Activated T-helper 9 cell treated with anti-CD3 and anti-CD28 coated beads, Interleukin-2, amount 50 U/mL, for 16 hours (primary cell): ENCODE results near the gene PRMT2.

Experiments used
- DNase-seq: peaks from one replicate; pipeline ENCODE4 v3.0.0-alpha.2; 2020; ENCODE audit warnings: low read depth

Gene PRMT2

DNA sequence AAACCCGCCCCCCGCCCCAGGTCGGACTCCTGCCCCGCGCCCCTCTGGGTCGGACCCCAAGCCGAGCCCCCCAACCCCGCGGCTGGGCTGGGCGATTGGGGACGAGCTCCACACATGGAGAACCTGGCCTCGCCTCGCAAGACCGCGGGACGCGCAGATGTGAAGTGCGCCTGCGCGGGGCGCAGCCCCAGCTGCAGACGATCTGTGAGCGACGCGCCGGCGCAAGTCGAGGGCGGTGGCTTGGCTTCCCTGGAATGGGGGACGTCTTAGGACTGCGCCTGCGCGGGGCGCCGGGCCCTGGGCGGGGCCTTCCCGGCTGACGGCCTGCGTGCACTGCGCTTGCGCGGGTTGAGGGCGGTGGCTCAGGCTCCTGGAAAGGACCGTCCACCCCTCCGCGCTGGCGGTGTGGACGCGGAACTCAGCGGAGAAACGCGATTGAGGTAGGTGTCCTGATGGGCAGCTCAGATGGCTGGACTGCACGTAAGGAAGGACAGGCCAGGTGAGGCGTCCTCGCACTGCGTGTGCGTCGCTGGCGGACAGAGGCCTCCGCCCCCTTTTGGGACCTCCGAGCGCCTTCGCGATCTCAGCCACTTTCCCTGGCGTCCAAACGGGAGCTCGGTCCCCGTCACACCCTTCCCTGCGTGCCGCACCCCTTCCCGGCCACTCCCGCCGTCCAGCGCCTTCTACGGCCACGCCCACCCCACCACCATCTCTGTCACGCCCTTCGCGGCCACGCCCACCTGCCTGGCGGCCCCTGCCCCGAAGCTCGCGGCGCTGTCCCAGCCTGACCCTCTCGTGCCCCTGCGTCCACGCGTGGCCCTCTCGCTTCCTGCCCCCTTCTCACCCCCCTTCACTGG, at the start of gene PRMT2:
TSS of gene PRMT2 (plus strand) at position 351 of the 857 bp plus-strand sequence. CDS start 1,278 bp downstream, outside the sequence.
- peak; percentile 98 for DNase-seq

DNA sequence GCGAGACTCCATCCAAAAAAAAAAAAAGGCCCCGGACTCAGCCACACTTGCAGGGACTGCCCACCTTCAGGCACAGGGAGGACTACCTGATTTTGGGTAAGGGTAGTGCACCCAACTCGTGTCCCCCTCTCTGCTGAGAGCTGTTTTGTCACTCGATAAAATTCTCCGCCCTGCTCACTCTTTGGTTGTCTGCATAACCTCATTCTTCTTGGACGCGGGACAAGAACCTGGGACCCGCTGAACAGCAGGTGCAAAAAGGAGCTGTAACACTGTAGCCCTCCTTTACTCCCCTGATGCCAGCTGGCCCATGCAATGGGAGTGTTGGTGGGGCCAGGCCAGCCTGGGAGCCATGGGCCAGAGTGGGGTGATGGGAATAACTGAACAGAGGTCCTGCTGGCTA, 41.2 kb upstream of the PRMT2 start:
- no peak for DNase-seq

DNA sequence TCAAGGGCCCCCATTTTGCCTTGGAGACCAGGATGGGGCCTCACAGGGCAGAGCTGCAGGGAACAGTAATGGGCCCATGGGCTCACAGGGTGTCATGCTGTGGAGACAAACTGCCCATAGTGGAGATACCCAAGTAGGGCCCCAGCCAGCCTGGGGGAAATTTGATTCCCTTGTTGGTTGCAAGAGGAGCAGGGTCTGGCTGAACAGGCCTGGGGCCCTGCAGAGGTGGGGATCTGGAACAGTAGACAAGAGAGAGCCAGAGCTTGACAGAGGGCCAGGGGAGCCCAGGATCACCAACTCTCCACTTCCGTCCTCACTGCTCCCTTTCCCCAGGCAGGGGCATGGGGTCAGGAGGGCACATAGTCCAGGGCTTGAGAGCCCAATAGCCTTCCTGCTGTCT, 39.3 kb upstream of the PRMT2 start:
- no peak for DNase-seq

DNA sequence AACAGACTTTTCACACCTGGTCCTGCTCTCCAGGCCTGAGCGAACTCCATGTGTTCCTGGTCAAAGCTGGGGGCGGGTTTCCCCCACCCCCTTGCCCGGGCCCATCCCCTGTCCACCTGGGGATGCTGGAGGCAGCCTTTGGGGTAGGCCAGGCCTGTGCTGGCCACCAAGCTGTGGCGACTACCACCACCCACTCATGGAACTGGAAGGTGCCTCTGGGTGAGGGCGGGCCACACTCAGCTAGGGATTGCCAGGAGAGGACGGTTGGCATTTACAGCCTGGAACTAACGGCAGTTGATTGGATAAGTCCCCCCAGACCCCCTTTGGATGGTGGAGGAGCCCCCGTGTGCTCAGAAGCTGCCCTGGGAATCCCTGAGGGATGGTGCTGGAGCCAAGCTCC, 38.4 kb upstream of the PRMT2 start:
- DNase-seq = no peak

DNA sequence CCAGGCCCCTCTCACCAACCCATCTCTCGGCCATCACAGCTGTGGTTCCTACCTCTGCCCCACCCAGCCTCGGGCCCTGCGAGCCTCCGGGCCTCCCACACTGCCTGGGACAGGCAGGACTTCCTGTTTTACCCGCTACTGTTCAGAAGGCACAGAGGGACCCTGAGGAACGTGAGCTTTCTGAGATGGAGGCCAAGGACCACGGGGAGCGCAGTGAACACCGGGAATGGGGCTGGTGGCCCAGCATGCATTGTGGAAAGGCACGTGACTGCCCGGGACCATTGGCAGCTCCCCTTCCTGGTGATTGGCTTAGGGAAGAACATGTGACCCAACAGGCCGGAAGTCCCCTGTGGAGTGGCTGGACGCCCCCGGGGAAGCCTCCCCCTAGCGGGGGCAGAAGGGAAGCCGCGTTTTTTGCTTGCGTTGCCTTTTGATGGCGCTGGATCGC, 37.6 kb upstream of the PRMT2 start:
- no peak for DNase-seq

DNA sequence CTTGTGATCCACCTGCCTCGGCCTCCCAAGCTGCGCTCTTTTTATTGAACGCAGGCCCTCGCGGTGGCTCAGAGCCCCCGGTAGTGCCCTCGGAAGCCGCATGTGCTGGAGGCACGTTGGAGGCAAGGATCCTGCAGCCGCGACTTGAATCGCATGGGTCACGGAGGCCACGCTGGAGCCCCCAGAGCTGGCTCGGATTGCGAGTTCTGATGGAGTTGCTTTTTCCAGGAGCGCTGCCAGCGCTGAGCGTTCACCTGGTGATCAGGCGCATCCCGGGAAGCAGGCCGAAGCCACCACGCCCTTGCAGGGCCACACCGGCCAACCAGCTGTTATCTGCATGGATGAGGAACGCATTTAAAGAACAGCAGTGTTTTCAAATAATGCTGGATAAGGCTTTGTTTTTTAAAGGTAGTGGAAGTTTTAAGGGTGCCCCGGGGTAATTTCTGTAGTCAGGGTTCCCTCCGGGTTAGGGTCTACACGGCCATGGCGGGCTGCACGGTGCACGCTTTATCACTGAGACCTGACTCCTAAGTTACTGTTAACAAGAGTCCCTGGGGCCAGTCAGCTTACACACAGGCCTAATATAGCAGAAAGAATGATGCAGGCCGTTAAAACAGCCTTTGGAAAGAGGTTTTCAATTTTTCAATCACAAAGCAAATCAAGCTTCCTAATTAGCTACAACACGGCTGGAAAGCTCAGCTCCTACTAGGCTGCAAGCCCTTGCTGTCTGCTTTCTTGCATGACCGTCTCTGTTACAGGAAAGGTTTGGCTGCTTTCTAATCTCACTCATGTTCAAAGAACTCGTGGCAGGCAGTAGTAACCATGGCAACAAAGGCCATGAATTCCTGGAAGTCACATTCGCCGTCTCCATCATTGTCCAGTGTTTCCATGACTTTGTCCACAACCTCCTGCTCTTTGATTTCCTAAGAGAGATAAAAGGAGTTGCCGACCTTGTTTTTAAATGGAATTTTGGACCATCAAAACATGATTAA, 36.6 kb upstream of the PRMT2 start:
- DNase-seq = no peak

DNA sequence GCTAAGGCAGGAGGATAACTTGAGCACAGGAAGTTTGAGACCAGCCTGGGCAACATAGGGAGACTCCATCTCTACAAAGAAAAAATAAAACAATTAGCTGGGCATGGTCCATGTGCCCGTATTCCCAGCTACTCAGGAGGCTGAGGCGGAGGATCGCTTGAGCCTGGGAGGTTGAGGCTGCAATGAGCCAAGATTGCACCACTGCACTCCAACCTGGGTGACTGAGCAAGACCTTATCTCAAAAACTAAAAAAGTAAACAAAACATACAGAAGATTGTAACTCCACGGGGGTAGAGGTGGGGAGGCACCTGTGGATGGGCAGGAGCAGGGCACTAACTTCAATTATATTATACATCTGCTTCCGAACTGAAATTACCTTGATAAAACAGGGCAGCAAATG, 35.2 kb upstream of the PRMT2 start:
- no peak for DNase-seq

DNA sequence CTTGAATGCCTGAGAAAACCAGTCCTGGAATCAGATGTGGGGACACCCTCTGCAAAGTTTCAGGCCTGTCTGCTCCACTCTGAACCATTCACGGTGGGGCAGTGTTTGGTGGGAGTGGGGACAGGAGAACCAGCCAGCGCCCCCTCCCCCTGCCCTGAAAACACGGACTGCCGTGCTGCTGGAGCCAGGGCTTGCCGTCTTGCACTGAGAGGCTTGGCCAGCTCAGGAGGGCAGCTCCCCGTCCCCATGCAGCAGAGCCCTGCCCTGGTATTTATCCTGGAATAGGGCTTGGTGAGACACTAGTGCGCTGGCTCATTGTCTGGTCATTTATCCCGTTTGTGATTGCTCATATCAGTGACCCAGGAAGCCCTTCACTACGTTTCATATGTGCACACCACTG, 34.5 kb upstream of the PRMT2 start:
- no peak for DNase-seq

DNA sequence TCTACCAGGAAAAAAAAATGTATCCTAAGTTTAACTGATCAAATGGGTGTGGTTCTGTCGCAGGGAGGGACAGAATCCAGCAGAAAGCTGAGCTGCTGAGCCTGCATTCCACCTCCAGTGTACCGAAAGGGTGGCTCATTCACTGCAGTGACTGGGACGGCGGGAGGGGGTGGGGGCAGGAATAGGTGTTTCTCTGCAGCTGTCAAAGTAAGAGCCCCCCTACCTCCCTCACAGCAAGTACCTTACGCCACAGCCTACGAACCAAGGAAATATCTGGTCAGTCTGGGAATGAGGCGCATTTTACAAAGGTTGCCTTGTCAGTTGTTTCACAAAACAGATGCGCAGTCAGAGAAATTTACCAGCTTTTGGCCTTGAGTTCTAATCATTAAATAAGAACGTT, 32.2 kb upstream of the PRMT2 start:
- no peak for DNase-seq

DNA sequence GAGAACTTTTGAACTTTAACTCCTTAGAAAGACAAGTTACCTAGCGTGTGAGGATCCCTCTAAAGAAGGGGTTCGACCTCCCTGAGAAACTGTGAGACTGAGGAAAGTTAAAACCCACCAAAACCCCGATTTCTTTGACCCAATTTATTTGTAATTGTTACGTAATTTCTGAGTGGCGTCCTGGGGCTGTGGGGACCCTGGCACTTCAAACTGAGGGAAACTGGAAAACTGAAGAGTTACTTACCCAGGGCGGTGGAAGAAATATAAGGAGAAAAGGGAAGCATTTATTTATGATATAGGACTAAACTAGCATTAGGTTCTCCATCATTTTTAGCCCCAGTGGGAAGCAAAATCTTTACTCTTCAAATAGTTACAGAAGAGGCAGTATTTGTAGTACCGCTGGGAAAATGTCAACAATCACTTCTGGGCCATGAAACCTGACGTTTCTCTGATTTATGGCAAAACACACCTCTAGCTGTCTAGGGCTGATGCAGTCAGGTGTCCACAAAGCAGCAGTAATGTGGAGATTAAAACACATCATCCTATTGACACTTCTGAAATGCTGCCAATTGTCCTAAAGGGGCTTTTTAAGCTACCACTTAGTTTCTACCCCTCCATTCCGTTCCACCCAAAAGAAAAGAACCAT, 31.0 kb upstream of the PRMT2 start:
- no peak for DNase-seq

DNA sequence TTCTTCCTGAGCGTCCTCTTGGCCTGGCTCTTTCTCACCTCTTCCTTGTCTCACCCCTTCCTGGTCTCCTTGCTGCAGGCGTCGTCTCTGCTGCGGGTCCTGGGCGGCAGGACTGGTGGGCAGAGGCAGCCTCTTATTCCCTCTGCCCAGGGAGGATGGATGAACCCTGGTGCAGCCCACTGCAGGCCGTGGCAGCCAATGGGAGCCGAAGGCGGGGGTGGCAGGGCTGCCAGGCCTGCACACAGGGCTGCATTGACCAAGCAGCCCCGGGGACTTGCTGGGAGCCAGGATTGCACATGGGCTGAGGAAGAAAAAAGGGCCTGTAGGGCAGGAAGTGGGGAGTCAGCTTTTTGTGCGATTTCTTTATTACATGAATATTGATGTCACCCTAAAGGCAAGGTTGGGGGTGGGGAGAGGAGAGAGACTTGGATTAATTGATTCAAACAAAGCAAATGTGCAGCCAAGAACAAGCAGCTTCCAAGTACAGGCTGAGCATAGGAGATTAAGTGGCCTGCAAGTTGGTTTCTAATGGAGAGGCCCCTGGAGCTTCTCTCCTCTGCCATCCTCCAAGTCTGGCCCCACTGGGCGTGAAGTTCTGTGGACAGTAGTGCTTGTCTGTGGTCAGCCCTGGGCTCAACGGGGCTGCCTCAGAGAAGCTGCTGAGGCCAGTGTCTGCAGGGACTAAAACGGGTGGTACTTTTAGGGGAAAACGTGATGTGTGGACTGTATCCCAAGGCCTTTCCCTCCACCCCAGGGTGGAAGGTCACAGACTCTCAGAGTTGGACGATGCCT, 30.3 kb upstream of the PRMT2 start, which contains the start of gene S100B:
TSS of gene S100B (minus strand) at position 108 of the 792 bp plus-strand sequence. CDS start 2,667 bp downstream, outside the sequence.
- DNase-seq = no peak

DNA sequence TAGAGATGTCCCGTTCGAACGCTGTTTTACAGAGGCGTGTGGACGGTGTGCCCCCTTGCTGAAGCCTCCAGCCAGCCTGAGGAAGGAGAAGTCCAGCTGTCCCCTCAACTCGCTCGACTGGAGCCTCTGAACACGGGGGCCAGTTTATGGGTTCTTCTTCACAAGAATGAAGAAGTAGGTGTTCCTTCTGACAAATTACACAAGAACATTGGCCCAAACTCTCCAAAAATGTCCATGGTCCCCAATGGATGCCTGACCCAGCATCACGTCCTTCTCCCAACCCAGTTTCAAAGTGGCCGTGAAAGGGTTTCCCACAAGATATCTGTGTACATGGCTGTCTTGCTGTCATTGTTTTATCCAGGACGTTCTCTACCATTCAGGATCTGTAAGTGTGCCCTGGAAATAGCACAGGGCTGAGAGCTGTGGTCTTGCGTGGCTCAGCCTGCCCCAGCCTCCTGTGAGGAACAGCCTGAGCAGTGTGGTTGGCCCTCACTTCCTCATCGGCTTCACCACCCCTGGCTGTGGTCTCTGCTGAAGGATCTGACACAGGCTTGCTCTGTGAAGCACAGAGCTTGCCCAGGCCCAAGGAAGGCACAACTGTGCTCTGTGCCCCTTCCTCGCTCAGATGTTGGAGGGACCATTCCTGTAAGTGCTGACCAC, 29.6 kb upstream of the PRMT2 start:
- DNase-seq = no peak

DNA sequence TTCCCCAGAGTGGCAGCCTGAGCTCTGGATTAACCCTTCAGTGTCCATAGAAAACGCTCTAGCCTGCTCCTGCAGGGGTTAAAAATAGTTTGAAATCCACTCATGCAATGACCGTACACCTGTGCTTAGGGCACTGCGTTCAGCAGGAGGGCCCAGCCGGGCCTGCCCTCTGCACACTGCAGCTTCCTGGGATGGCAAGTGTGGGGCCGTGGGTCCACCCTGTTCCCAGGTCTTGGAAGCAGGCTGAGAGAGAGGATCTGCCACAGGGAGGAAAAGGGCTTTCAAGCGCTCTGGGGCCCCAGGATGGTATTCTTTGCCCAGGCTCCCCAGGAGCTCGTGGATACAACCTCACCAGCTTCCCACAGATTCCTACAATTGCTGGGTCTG, 29.1 kb upstream of the PRMT2 start:
- DNase-seq = no peak

DNA sequence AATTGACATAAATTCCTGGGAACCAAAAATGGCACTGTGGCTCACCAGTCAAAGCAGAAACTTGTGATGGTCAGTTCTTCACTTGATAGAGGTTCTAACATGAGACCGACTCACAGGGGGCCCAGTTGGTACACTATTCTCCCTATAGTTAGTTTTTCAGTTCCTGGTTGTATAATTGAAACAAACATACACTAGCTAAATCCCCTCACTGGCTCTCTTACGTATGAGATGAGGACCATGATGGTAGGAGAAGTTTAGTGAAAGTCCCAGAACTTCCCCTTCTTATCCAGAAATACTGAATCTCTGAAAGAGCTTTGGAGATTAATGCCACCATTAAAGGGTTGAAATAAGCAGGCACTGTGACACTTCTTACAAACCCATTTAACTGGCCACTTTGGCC, 27.8 kb upstream of the PRMT2 start:
- no peak for DNase-seq

DNA sequence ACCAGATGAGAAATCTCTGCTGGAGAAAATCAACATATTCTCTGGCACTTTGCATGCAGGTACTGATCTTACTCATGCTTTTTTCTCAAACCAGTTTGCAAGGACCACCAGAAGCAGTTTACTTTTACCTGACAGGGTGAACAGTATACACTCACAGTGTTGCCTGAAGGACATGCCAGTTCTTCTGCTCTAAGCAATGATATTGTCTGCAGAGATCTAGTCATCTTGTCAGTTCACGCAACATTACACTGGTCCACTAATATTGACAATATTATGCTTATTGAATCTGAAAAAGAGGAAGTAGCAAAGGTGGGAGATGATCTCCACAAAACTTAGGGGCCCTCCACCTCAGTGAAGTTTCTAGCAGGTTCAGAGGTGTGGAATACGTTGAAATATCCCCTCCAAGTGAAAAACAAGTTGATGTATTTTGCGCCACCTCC, 26.8 kb upstream of the PRMT2 start:
- DNase-seq = no peak

DNA sequence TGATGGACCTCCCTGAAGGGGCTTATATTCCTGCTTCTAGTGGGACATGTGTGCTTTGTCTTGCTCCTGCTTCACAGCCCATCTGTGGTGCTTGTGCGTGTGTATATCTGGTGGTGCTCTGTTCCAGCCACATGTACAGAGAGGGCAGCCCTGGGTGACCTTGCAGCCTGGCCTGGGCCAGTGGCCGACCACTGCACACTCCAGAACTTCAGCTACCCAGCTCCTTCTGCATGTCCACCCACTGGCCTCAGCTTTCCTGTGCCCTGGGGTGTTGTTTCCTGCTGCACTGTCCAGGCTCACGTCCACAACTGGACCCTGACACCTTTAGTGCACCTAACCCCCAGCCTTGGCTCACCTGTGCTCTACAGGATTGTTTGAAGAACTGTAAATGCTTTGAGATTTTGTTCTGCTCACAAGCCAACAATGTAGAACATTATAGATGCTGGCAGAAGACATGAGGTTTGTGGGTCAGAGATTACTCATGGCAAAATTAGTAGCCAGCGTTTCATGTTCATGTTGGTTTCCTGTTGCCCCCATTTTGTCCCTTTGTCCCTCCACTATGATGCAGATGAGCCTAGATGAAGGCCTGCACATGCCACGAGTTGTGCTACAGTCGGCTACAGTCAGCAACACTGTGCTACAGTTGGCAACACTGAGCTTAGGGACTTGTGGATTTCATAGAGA, 25.3 kb upstream of the PRMT2 start:
- no peak for DNase-seq

DNA sequence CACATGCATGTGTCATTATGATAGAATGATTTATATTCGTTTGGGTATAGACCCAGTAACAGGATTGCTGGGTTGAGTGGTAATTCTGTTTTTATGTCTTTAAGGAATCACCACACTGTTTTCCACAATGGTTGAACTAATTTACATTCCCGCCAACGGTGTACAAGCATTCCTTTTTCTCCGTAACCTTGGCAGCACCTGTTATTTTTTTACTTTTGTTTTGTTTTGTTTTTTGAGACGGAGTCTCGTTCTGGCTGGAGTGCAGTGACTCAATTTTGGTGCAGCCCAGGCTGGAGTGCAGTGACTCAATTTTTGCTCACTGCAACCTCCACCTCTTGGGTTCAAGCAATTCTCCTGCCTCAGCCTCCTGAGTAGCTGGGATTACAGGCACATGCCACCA, 22.1 kb upstream of the PRMT2 start:
- no peak for DNase-seq

DNA sequence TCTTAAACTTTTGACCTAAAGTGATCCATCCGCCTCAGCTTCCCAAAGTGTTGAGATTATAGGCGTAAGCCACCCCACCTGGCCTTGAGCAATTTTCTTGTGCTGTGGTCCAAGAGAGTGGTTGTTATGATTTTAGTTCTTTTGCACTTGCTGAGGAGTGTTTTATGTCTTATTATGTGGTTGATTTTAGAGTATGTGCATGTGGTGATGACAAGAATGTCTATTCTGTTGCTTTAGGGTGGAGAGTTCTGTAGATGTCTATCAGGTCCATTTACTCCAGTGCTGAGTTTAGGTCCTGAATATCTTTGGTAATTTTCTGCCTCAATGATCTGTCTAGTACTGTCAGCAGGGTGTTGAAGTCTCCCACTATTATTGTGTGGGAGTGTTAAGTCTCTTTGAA, 19.4 kb upstream of the PRMT2 start:
- DNase-seq = no peak

DNA sequence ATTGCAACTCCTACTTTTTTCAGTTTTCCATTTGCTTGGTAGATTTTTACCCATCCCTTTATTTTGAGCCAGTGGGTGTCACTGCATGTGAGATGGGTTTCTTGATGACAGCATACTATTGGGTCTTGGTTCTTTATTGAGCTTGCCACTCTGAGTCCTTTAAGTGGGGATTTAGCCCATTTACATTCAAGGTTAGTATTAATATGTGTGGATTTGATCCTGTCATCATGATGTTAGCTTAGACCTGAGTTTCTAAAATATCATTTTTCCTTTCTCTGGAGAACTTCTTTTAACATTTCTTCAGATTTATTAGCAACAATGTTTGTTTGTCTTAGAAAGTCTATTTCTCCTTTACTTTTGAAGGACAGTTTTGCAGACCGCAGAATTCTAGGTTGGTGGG, 18.8 kb upstream of the PRMT2 start:
- DNase-seq = no peak
